Neural cell (in vitro differentiated cells): ENCODE results near the gene GNG7. TPM values are rescaled to one million over a fixed set of nuclear protein-coding genes. Genes with fewer than 3 reads are reported as not detected.
"Not testable (repeated sequence)": the region's sequence is repeated elsewhere in the genome, so short reads cannot be mapped to it uniquely, and the experiment has no call there.

Experiments
- H2AFZ ChIP-seq: fragments of 200-600, 300-800 bp; sonication (generic), shearing (Covaris generic); 2 replicates; pipeline ENCODE4 v1.6.0; 2014; ENCODE audit warnings: low read depth, mild to moderate bottlenecking, antibody characterized with exemption, low read length, moderate library complexity
- H3F3A ChIP-seq: fragments of 200-600 bp; shearing (Covaris generic); 2 replicates; pipeline ENCODE4 v1.6.1; 2016; ENCODE audit warnings: mild to moderate bottlenecking, moderate library complexity, mixed read lengths, antibody characterized with exemption, low read length; ENCODE audit not compliant: insufficient read depth, poor library complexity, severe bottlenecking
- H3K27ac ChIP-seq: fragments of 200-600, 300-800 bp; sonication (generic), shearing (Covaris generic); 2 replicates; pipeline ENCODE4 v1.5.1; 2014; ENCODE audit warnings: mild to moderate bottlenecking, low read length, moderate library complexity
- H3K27me3 ChIP-seq: fragments of 300-800, 200-600 bp; sonication (generic), shearing (Covaris generic); 2 replicates; pipeline ENCODE4 v1.6.0; 2014; ENCODE audit warnings: mild to moderate bottlenecking, low read depth, low read length, moderate library complexity; ENCODE audit not compliant: insufficient read depth
- H3K36me3 ChIP-seq: fragments of 300-800, 200-600 bp; sonication (generic), shearing (Covaris generic); 2 replicates; pipeline ENCODE4 v1.5.1; 2014; ENCODE audit warnings: mild to moderate bottlenecking, antibody characterized with exemption, low read length, moderate library complexity; ENCODE audit not compliant: insufficient read depth
- H3K4me2 ChIP-seq: fragments of 300-800, 200-600 bp; sonication (generic), shearing (Covaris generic); 2 replicates; pipeline ENCODE4 v1.6.0; 2014; ENCODE audit warnings: mild to moderate bottlenecking, low read length
- H3K4me3 ChIP-seq: fragments of 300-800, 200-600 bp; sonication (generic), shearing (Covaris generic); 2 replicates; pipeline ENCODE4 v1.5.1; 2014; ENCODE audit warnings: mild to moderate bottlenecking, low read length, moderate library complexity
- H3K79me2 ChIP-seq: fragments of 200-600 bp; shearing (Covaris generic); replicated peaks from 2 replicates; pipeline ENCODE4 v1.6.0; 2014; ENCODE audit warnings: mild to moderate bottlenecking, low read length, moderate library complexity; ENCODE audit not compliant: insufficient read depth
- H3K9ac ChIP-seq: fragments of 300-800, 200-600 bp; sonication (generic), shearing (Covaris generic); 2 replicates; pipeline ENCODE4 v1.6.1; 2016; ENCODE audit warnings: mild to moderate bottlenecking, low read length, mixed read lengths
- H3K9me2 ChIP-seq: fragments of 200-600 bp; shearing (Covaris generic); 2 replicates; pipeline ENCODE4 v1.6.1; 2016; ENCODE audit warnings: mild to moderate bottlenecking, low read length, mixed read lengths; ENCODE audit not compliant: insufficient read depth
- H3K9me3 ChIP-seq: fragments of 200-600, 300-800 bp; sonication (generic), shearing (Covaris generic); 2 replicates; pipeline ENCODE4 v1.6.1; 2016; ENCODE audit warnings: mild to moderate bottlenecking, mixed run types, low read length, moderate library complexity, mixed read lengths
- H4K20me1 ChIP-seq: fragments of 200-600 bp; shearing (Covaris generic); 2 replicates; pipeline ENCODE4 v1.6.1; 2016; ENCODE audit warnings: mild to moderate bottlenecking, mixed run types; ENCODE audit not compliant: insufficient read depth
- CTCF ChIP-seq: fragments of 450-650 bp; IDR thresholded peaks from 2 replicates; pipeline ENCODE4 v1.5.1; 2014; ENCODE audit warnings: antibody characterized with exemption, mild to moderate bottlenecking, moderate library complexity; ENCODE audit not compliant: poor library complexity, severe bottlenecking
- EP300 ChIP-seq: fragments of 450-650 bp; conservative IDR thresholded peaks from 2 replicates; pipeline ENCODE4 v1.6.1; 2014; ENCODE audit warnings: antibody characterized with exemption, mild to moderate bottlenecking, moderate library complexity; ENCODE audit not compliant: poor library complexity, severe bottlenecking
- EZH2 ChIP-seq: fragments of 200-600, 300-800 bp; shearing (Covaris generic), sonication (generic); IDR thresholded peaks from 2 replicates; pipeline ENCODE4 v1.6.1; 2014; ENCODE audit warnings: antibody characterized with exemption, low read length, borderline replicate concordance, mild to moderate bottlenecking; ENCODE audit not compliant: insufficient read depth, poor library complexity, severe bottlenecking
- MXI1 ChIP-seq: fragments of 450-650 bp; conservative IDR thresholded peaks from 2 replicates; pipeline ENCODE4 v1.6.1; 2014; ENCODE audit warnings: antibody characterized with exemption, mild to moderate bottlenecking; ENCODE audit not compliant: poor library complexity, severe bottlenecking
- POLR2AphosphoS5 ChIP-seq: IDR thresholded peaks from 2 replicates; pipeline ENCODE4 v1.6.1; 2012
- RAD21 ChIP-seq: fragments of 450-650 bp; conservative IDR thresholded peaks from 2 replicates; pipeline ENCODE4 v1.6.1; 2014; ENCODE audit warnings: antibody characterized with exemption, mild to moderate bottlenecking, moderate library complexity
- REST ChIP-seq: IDR thresholded peaks from 2 replicates; pipeline ENCODE4 v1.6.1; 2012; ENCODE audit warnings: borderline replicate concordance
- SMC3 ChIP-seq: fragments of 450-650 bp; conservative IDR thresholded peaks from 2 replicates; pipeline ENCODE4 v1.6.1; 2014; ENCODE audit warnings: antibody characterized with exemption, mild to moderate bottlenecking, moderate library complexity; ENCODE audit not compliant: poor library complexity
- TAF1 ChIP-seq: IDR thresholded peaks from 2 replicates; pipeline ENCODE4 v1.6.1; 2012; ENCODE audit warnings: low read depth
- polyA plus RNA-seq: library from polyadenylated mRNA; depleted of rRNA; stranded (reverse); fragments of >200 nt; gene quantifications from 2 replicates; pipeline ENCODE4 v1.2.3, GENCODE V29; 2014

The GNG7 gene
- polyA plus RNA-seq, 1 donor from 2014 or later: 3.0 TPM

- H2AFZ ChIP-seq: no peak overlapping the region
- no peak overlapping the region for H3K4me2 ChIP-seq
- no peak for TF ChIP-seq EZH2
- TF ChIP-seq TAF1: no peak
- no peak for TF ChIP-seq CTCF
- TF ChIP-seq RAD21: no peak
- no peak for TF ChIP-seq POLR2AphosphoS5
- no peak for TF ChIP-seq MXI1
- TF ChIP-seq SMC3: no peak
- TF ChIP-seq EP300: no peak
- no peak for TF ChIP-seq REST
- H3K9ac ChIP-seq: no peak overlapping the region
- no peaks in the 10 kb centered on the region for H3K79me2 ChIP-seq
- H3K27me3 ChIP-seq: peaks cover 14% of the 10 kb centered on the region
- H3K4me3 ChIP-seq: no peak overlapping the region
- no peaks in the 10 kb centered on the region for H3F3A ChIP-seq
- no peaks in the 10 kb centered on the region for H4K20me1 ChIP-seq
- H3K9me2 ChIP-seq: no peaks in the 10 kb centered on the region
- H3K9me3 ChIP-seq: peaks cover 3% of the 10 kb centered on the region
- H3K36me3 ChIP-seq: no peaks in the 10 kb centered on the region
- no peak overlapping the region for H3K27ac ChIP-seq
Observed at GRCh38 chr19:2582984-2583956, 119.2 kb downstream of the GNG7 start.

GRCh38 chr19:2580396-2580795, 122.1 kb downstream of the GNG7 start:
- not testable (repeated sequence) for H3F3A ChIP-seq, H3K27ac ChIP-seq, H3K36me3 ChIP-seq, H3K4me2 ChIP-seq, H3K79me2 ChIP-seq, H4K20me1 ChIP-seq, H3K9me3 ChIP-seq, H2AFZ ChIP-seq, H3K9me2 ChIP-seq, H3K4me3 ChIP-seq, H3K9ac ChIP-seq
- H3K27me3 ChIP-seq: peaks cover 14% of the 10 kb centered on the region
